ENCODE results near the gene FUT9.
A peak's percentile ranks its signal among the peaks of the same experiment; 100 is the strongest.

FUT9 gene

DNA sequence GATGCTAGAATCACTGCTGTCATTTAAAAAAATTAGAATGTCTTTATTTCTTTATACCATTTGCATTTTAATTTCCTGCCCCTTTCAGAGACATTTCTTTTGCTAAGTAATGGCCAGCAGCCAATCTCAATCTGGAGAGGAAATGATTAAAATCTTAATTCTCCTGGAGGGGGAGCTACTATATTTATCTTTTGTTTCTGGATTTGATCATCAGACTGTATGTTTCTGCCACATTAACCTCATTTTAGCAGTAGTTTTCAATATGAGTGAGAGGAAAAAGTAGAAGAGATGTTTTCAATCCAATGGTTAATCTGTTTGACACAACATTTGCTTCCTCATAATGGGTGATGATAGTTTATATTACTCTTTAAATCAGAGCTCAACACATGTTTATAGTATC, 138.0 kb downstream of the FUT9 start:
- no peak overlapping the region for H3K4me3 ChIP-seq (ENCODE audit: low read length, poor library complexity, severe bottlenecking)
- TF ChIP-seq, protein P1, sequence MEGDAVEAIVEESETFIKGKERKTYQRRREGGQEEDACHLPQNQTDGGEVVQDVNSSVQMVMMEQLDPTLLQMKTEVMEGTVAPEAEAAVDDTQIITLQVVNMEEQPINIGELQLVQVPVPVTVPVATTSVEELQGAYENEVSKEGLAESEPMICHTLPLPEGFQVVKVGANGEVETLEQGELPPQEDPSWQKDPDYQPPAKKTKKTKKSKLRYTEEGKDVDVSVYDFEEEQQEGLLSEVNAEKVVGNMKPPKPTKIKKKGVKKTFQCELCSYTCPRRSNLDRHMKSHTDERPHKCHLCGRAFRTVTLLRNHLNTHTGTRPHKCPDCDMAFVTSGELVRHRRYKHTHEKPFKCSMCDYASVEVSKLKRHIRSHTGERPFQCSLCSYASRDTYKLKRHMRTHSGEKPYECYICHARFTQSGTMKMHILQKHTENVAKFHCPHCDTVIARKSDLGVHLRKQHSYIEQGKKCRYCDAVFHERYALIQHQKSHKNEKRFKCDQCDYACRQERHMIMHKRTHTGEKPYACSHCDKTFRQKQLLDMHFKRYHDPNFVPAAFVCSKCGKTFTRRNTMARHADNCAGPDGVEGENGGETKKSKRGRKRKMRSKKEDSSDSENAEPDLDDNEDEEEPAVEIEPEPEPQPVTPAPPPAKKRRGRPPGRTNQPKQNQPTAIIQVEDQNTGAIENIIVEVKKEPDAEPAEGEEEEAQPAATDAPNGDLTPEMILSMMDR (conservative IDR thresholded peaks at IDR 0.05; ENCODE audit: low read length) = no peak
- TF ChIP-seq EZH2phosphoT487 (IDR thresholded peaks at IDR 0.05; ENCODE audit: borderline replicate concordance) = no peak
- H3K27me3 ChIP-seq (ENCODE audit: insufficient read depth, low read length, poor library complexity, severe bottlenecking) = no peaks in the 10 kb centered on the region
- no peaks in the 10 kb centered on the region for H3K36me3 ChIP-seq (ENCODE audit: insufficient read depth, low read length)
- no peak overlapping the region for H3K9ac ChIP-seq (ENCODE audit: low read depth, low read length, poor library complexity, severe bottlenecking)
- H3K4me1 ChIP-seq (ENCODE audit: insufficient read depth, low read length, poor library complexity, severe bottlenecking) = no peaks in the 10 kb centered on the region
- H3K79me2 ChIP-seq (ENCODE audit: insufficient read depth, low read length) = no peaks in the 10 kb centered on the region
- no peak overlapping the region for H2AFZ ChIP-seq (ENCODE audit: low read length)
- no peaks in the 10 kb centered on the region for H3F3A ChIP-seq (ENCODE audit: low read depth)
- H4K20me1 ChIP-seq (ENCODE audit: insufficient read depth, low read length, poor library complexity, severe bottlenecking) = no peaks in the 10 kb centered on the region
- no peak overlapping the region for H3K4me2 ChIP-seq (ENCODE audit: low read depth, low read length, poor library complexity, severe bottlenecking)
- H3K9me2 ChIP-seq (replicated peaks; ENCODE audit: low read depth, low read length) = no peaks in the 10 kb centered on the region
- H3K9me3 ChIP-seq (ENCODE audit: insufficient read depth, low read depth, low read length) = no peaks in the 10 kb centered on the region

DNA sequence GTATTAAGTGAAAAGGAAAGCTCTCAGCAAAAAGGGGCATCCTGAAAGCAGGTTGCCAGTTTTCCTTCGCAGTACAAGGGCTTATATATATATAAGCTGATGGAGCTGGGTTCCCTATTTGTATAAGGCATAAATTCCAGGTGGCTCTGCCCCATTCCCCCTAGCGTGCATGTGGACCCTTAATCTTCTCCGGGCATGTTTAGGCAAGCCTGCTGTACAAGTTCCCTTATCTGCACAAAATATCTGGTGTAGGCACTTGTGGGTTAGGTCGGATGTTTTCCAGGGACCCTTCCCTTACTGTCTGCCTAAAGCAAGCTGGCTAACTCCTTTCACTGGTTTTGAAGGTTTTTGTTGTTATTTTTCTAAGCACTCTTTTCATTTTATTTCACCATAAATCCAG, 140.7 kb downstream of the FUT9 start:
- no peaks in the 10 kb centered on the region for H3K36me3 ChIP-seq (ENCODE audit: insufficient read depth, low read length)
- no peaks in the 10 kb centered on the region for H3K9me3 ChIP-seq (ENCODE audit: insufficient read depth, low read depth, low read length)
- H3F3A ChIP-seq (ENCODE audit: low read depth) = no peaks in the 10 kb centered on the region
- no peak overlapping the region for H2AFZ ChIP-seq (ENCODE audit: low read length)
- H3K4me3 ChIP-seq (ENCODE audit: low read length, poor library complexity, severe bottlenecking) = no peak overlapping the region
- H3K9me2 ChIP-seq (replicated peaks; ENCODE audit: low read depth, low read length) = no peaks in the 10 kb centered on the region
- no peaks in the 10 kb centered on the region for H4K20me1 ChIP-seq (ENCODE audit: insufficient read depth, low read length, poor library complexity, severe bottlenecking)
- no peaks in the 10 kb centered on the region for H3K79me2 ChIP-seq (ENCODE audit: insufficient read depth, low read length)
- TF ChIP-seq EZH2phosphoT487 (IDR thresholded peaks at IDR 0.05; ENCODE audit: borderline replicate concordance) = no peak
- TF ChIP-seq, protein P1 (conservative IDR thresholded peaks at IDR 0.05; ENCODE audit: low read length) = no peak
- H3K27me3 ChIP-seq (ENCODE audit: insufficient read depth, low read length, poor library complexity, severe bottlenecking) = no peaks in the 10 kb centered on the region
- no peak overlapping the region for H3K4me2 ChIP-seq (ENCODE audit: low read depth, low read length, poor library complexity, severe bottlenecking)
- no peaks in the 10 kb centered on the region for H3K4me1 ChIP-seq (ENCODE audit: insufficient read depth, low read length, poor library complexity, severe bottlenecking)
- H3K9ac ChIP-seq (ENCODE audit: low read depth, low read length, poor library complexity, severe bottlenecking) = no peak overlapping the region

DNA sequence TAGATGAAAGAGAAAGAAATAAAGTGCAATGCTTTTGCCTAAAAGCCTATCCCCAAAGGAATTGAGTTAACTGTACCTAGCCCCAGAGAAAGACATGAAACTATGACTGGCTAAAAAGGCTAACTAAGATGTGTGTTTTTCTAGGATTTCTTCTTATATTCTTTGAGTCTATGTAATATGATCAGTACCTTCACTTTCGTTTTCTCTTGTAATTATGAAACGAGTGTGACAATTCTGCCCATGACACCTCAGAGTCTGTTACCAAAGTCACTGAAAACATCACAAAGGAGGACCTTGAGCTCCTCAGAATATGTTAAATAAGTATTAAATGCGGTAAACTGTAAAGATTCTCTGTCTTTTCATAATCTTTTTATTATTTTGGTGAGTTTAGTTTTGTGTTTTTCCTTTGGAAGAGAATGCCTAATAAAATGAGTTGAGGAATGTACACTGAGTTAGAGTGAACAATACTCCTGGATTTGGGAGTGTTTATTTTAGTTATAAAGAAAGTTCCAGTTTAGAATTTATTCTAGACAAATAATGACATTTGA, 141.3 kb downstream of the FUT9 start:
- Histone ChIP-seq H3K4me1 (ENCODE audit: insufficient read depth, low read length, poor library complexity, severe bottlenecking) (no peaks in the 10 kb centered on the region), H3K9ac (ENCODE audit: low read depth, low read length, poor library complexity, severe bottlenecking) (no peak overlapping the region), H3K9me3 (ENCODE audit: insufficient read depth, low read depth, low read length) (no peaks in the 10 kb centered on the region), H3K4me3 (ENCODE audit: low read length, poor library complexity, severe bottlenecking) (peak overlapping the region; percentile 16), H2AFZ (ENCODE audit: low read length) (no peak overlapping the region), H4K20me1 (ENCODE audit: insufficient read depth, low read length, poor library complexity, severe bottlenecking) (no peaks in the 10 kb centered on the region), H3K4me2 (ENCODE audit: low read depth, low read length, poor library complexity, severe bottlenecking) (no peak overlapping the region), H3K27me3 (ENCODE audit: insufficient read depth, low read length, poor library complexity, severe bottlenecking) (no peaks in the 10 kb centered on the region), H3K79me2 (ENCODE audit: insufficient read depth, low read length) (no peaks in the 10 kb centered on the region), H3F3A (ENCODE audit: low read depth) (no peaks in the 10 kb centered on the region), H3K9me2 (replicated peaks; ENCODE audit: low read depth, low read length) (no peaks in the 10 kb centered on the region), H3K36me3 (ENCODE audit: insufficient read depth, low read length) (no peaks in the 10 kb centered on the region)
- TF ChIP-seq, protein P1 (conservative IDR thresholded peaks at IDR 0.05; ENCODE audit: low read length) = no peak
- TF ChIP-seq EZH2phosphoT487 (IDR thresholded peaks at IDR 0.05; ENCODE audit: borderline replicate concordance) = no peak
